Stimulated activated CD8-positive, alpha-beta memory T cell treated with anti-CD3 and anti-CD28 coated beads, Interleukin-4, amount 100 ng/mL, for 1 hour (primary cell): ENCODE results near the gene PPP6C.
"Not testable (repeated sequence)": the region's sequence is repeated elsewhere in the genome, so short reads cannot be mapped to it uniquely, and the experiment has no call there.

Source experiments
- DNase-seq, 2 donors: peaks; one replicate each; pipeline ENCODE4 v3.0.0-alpha.2; 2020; ENCODE audit warnings: low read depth in 2 of 2, low spot score in 1 of 2

The PPP6C gene

DNA sequence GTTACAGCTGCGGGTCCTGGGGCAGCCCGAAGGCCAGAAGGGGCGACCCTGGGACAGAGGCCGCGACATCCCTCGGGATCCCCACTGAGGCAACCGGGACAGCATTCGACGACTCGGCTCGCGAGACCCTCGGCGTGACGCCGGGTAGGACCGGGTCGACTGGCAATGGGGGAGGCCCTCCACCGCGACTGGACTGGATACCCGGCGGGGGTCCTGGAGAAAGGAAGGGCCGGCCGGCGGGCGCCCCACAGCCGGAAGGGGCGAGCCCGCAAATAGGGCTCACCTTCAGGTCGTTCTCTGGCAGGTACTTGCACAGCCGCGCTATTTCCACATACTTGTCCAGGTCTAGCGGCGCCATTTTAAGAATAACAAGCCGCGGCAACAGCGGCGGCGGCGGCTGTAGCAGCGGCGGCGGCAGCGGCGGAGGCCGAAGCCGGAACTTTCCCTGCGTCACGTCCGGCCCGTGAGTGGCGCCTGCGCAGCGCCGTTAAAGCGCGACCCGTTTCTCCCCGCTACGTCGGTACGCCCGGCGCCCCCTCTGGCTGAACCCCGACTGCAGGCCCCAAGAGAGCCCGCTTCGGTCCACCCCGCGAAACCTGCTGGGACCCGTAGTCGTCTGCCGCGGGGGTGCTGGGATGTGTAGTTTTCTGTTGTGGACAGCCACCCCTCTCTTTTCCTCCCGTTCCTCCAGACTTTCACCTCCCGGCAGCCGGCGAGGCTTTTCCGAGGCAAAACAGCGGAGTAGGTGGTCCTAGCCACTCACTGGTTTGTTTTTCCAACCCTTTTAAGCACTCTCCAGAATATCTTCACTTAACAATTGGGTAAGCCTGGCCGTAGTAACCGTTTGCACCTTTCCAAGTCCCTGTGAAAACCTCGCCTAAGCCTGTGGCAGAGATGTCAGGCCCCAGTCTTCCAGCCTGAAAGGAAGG lies at the start of gene PPP6C:
PPP6C (minus strand) TSS at position 443 of the 929 bp plus-strand sequence; CDS start at position 358, 85 bp downstream.
- DNase-seq: peak; percentile 92 to 96

DNA sequence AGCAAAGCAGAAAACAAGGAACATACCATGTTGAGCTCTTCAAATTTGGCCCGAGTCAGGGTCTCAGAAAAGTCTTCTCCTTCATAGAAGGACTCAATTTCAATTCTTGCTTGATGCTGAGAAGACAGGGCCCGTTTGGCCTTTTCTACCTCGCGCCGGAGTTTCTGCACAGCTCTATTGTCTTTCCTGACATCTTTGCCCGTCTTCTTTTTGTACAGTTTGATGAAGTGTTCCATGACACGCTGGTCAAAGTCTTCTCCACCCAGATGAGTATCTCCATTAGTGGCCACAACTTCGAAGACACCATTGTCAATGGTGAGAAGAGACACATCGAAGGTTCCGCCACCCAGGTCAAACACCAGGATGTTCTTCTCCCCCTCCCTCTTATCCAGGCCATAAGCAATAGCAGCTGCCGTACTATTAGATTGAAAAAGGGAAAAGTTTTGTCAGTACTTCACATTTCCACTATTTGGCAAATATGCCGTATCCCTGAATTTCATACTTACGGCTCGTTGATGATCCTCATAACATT lies 49.4 kb upstream of the PPP6C start:
- no peak for DNase-seq

DNA sequence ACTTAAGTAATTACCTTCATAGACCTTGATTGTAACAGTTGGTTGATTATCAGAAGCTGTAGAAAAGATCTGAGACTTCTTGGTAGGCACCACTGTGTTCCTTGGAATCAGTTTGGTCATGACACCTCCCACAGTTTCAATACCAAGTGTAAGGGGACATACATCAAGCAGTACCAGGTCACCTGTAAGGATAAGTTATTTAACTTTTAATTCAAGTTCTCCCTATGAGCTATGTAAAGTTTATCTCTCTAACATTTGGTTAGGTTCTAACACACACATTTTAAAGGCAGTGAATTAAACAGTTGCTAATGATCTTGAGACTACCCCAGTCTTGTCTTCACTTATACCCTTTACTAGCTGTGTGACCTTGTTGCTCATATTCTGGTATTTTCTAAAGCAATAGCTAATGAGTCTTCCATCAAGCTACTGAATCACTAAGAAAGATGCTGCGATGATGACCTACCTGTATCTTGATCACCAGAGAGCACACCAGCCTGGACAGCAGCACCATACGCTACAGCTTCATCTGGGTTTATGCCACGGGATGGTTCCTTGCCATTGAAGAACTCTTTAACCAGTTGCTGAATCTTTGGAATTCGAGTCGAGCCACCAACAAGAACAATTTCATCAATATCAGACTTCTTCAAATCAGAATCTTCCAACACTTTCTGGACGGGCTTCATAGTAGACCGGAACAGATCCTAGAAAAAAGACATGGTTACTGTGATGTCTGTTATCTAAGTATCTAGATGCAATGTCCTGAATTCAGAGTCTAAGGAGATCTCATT lies 48.7 kb upstream of the PPP6C start:
- no peak for DNase-seq

DNA sequence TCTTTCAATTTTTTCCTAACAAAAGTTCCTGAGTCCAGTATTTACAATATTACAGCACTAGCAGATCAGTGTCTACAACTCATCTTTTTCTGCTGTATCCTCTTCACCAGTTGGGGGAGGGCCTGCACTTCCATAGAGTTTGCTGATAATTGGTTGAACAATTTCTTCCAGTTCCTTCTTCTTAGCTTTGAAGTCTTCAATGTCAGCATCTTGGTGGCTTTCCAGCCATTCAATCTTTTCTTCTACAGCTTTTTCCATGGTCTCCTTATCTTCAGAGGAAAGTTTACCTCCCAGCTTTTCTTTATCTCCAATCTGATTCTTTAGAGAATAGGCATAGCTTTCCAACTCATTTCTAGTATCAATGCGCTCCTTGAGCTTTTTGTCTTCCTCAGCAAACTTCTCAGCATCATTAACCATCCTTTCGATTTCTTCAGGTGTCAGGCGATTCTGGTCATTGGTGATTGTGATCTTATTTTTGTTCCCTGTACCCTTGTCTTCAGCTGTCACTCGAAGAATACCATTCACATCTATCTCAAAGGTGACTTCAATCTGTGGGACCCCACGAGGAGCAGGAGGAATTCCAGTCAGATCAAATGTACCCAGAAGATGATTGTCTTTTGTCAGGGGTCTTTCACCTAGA lies 47.0 kb upstream of the PPP6C start:
- not testable (repeated sequence) for DNase-seq

DNA sequence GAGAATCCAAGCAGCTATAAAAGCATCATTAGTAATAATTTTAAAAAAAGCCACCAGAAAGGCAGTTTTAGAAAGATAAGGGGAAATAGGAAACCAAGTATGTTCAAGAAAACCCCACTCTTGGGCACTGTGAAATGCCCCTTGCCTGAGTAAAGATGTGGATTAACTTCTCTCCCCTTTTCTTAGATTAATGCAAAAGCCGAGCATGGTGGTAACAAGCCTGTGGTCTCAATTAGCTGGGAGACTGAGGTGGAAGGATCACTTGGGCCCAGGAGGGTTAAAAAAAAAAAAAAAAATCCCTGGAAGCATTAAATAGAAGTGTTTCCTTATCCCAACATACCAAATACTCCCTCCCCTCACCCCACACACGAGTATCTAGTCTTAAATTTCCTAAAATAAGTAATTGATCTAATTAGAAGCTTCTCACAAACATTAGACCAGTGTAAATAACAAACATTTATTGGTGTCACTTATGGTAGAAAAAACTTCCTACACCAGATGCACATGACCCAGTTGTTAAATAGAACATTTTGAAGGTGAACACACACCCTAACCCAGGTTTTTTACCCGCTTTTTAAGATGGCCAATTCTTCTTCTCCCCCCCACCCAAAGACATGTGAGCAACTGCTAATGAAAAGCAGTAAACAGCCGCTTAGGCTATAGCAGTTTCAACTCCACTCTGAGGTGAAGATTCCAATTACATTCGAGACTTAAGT lies 46.4 kb upstream of the PPP6C start:
- no peak for DNase-seq

DNA sequence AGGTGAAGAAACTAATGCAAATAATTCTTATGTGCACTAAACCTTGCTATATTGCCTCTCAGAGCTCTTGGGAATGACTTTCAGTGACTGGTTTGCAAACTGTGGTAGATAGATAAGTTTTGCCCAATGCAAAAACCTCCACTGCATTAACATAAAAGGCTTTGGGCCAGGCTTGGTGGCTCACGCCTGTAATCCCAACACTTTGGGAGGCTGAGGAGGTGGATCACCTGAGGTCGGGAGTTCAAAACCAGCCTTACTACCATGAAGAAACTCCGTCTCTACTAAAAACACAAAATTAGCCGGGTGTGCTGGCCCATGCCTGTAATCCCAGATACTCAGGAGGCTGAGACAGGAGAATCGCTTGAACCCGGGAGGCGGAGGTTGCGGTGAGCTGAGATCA lies 44.5 kb upstream of the PPP6C start:
- not testable (repeated sequence) for DNase-seq

DNA sequence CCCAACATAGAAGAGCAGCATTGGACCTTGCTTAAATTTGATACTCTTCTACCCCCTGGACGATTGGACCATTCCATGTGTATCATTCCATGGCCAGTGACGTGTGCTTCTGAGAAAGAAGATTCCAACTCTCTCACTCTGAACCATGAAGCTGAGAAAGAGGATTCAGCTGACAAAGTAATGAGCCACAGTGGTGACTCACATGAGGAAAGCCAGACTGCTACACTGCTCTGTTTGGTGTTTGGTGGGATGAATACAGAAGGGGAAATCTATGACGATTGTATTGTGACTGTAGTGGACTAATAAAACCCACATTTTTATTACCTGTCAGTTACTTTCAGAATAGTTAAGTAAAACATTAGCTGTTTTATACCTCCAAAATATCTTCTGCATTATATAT lies 44.1 kb upstream of the PPP6C start:
- DNase-seq: no peak

DNA sequence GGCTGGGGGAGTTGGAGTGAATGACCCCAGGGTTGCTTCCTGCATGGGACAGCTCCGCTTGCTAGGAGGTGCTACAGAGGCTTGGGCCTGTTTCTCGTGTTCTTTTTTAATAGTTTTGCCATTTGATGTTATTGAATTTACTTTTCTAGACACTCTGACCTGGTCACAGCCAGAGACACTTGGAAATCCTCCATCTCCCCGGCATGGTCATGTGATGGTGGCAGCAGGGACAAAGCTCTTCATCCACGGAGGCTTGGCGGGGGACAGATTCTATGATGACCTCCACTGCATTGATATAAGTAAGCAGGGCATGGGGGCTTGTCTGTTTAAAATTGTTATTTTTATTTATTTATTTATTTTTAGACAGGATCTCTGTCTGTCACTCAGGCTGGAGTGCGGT lies 38.2 kb upstream of the PPP6C start:
- no peak for DNase-seq

DNA sequence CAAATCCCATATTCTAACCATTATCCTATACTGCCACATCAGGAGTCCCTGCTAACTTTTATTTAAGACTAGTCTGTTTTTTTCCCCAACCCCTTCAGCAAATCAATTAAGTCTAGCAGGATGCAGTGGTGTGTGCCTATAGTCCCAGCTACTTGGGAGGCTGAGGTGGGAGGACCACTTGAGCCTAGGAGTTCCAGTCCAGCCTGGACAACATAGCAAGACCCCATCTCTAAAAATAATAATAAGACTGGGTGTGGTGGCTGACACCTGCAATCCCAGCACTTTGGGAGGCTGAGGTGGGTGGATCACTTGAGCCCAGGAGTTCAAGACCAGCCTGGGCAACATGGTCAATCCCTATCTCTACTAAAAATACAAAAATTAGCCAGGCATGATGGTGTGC lies 35.3 kb upstream of the PPP6C start:
- DNase-seq: not testable (repeated sequence)

DNA sequence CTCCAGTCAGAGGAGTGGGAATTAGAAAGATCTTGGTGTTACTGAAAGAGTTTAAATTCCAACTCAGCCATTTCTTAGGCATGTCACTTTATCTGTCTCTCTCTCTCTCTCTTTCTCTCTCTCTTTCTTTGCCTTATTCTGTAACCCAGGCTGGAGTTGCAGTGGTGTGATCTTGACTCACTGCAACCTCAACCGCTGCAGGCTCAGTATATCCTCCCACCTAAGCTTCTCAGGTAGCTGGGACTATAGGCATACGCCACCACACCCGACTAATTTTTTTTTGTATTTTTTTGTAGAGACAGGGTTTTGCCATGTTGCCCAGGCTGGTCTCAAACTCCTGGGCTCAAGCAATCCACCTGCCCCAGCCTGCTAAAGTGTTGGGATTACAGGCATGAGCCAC lies 29.0 kb upstream of the PPP6C start:
- DNase-seq: no peak

DNA sequence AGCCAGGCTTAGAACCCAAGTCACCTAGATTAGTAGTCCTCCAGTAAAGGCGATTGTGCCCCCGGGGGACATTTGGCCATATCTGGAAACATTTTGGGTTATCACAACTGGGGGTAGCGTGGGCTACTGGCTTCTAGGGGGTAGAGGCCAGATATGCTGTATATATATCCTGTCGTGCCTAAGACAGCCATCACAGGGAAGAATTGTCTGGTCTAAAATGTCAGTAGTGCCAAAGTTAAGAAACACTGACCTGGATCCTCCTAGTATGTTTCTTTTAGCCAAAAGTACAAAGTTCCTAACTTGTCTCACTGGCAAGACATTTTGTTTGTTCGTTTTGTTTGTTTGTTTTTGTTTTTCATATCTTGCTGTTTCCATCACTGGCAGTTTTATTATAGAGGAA lies 24.6 kb upstream of the PPP6C start:
- DNase-seq: no peak

DNA sequence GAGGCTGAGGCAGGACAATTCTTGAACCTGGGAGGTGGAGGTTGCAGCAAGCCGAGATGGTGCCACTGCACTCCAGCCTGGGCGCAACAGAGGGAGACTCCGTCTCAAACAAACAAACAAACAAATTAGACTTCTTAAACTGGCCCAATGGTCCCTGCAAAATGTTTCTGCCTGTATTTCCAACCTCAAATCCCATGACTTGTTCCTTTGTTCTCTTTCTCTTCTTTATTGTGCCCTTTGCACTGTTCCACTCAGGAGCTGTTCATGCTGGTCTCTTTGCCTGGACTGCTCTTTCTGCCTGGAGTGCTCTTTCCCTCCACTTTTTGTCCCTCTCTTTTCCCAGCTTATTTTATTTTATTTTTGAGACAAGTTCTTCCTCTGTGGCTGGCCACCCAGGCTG lies 14.9 kb upstream of the PPP6C start:
- DNase-seq: no peak

DNA sequence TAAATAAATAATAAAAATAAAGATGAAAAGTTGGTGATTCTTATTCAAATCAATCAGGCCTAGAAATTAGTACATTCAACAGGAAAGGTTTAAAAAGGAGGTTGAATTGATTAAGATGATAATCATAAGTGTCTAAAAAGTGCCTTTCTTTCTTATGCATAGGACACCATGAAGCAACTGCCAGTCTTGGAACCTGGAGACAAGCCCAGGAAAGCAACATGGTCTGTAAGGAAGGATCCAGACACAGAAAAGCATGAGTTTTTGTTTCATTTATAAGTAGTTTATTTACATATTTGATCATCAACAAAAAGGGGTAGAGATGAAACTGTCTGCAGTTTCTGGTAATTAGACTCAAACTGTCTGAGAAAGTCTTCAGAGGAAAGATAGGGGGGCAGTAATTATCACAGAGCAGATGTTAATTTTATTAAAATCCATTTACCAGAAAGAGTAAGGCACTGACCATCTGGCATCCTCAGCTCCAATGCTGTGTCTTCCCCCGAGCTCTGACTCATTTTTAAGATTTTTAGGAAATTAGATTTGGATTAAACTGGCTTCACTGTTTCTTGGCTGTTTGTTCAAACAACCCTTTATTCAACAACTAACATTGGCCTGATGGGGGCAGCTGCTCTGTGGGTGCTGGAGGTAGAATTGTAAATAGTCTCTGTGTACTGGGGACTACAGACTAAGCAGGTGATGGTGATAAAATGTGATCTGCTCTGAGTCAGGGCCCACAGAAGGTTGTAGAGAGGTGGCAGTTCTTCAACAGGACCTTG lies 13.4 kb upstream of the PPP6C start:
- no peak for DNase-seq

DNA sequence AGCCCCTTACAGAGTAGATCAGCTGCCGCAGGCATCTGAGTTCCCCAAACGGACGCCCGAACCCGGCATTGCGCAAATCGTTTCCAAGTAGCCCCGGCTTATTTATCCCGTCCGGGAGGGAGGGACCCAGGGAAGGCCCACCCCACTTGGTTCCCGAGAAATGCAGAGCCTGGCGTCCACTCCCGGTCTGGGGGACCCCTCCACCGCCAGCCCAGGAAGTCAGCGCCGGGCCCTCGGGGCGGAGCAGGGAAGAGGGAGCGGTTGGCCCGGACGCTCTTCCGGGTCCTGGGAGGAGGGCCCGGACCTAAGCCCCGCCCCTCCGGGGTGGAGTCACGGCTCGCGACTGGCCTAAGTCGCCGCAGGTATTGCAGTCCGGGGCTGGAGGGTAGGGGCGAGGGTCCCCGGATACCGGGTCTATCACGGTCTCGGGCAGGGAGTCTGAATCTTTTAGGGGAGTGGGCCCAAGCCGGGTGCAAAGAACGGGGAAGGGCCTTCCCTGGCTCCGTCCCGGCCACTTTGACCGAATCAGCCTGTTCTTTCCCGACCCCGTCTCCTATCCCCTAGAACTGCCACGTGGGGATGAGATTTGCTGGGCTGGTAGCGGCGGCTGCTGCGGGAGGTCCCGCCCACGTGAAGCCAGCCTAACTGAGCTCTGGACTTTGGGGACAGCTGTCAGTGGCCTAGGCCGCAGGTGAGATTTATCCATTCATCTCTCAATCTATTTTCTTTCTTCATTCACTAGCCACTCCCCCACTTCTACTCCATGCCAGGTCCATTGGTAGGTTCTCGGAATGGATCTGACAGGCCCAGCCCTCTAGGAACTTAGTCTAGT lies 10.8 kb upstream of the PPP6C start, which contains the start of gene RABEPK:
RABEPK (plus strand) TSS at position 327 of the 832 bp plus-strand sequence. CDS start 2,472 bp downstream, outside the sequence.
- DNase-seq: peak; percentile 64 to 74

DNA sequence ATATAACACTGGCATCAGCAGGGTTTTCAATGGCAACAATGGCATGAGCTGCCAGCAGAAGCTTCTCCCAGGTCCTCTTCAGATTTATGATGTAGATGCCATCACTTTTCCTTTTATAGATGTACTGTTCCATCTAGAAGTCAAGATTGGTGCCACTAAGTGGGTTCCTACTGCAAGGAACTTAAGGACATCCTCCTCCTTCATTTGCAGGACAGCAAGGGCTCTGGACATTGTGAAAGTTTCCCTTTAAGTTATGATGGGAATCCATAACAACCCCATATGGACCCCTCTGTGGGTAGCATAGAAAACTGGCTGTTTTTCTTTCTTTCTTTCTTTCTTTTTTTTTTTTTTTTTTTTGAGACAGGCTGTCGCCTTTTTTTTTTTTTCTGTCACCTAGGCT lies 6.0 kb upstream of the PPP6C start:
- DNase-seq: not testable (repeated sequence)

DNA sequence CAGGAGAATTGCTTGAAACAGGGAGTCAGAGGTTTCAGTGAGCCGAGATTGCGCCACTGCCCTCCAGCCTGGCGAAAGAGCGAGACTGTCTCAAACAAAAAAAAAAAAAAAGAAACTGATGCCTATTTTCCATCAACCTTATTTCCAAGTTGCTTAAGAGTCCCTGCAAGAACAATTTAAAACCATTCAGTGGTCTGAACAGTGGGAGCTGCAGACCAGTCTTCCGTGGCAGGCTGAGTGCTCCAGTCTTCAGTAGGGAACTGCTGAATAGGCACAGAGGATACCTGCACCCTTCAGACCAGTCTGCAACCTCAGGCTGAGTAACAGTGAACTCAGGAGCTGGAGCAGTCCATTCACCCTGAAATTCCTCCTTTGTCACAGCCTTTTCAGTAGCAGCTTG lies 4.9 kb upstream of the PPP6C start:
- not testable (repeated sequence) for DNase-seq

DNA sequence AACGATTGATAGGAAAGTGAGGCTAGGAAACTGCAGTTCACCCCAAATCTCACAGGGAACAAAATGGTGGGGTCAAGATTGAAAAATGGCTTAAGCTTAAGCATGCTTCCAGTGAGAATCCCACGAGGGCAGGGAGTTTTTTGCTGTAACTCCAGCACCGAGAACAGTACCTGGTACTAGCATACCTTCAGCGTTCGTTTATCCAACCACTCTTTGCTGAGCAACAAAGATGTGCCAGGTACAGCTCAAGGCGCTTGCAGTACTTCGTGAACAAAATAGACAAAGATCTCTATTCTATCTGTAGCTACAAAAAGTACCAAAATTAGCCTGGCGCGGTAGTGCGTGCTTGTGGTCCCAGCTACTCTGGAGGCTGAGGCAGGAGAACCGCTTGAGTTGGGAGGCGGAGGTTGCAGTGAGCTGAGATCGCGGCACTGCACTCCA lies 778 bp upstream of the PPP6C start:
- DNase-seq: no peak

DNA sequence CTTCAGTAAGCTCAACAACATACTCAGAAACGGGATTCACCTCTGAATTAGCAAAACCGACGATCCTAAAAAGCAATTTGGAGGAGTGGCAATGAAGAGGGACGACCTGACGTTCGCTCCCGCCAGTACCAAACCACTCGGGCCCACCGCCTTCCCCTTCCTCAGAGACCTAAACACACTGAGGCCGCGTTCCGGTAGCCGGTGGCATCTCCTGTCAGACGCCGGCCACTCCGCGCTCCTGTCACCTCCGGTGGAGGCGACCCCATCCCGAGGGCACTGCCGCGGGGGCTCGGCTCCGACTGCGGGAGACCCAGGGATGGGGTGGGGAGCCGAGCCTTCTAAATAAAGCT lies 617 bp downstream of the PPP6C start:
- peak in 1 of 2 donors; percentile 8 for DNase-seq

DNA sequence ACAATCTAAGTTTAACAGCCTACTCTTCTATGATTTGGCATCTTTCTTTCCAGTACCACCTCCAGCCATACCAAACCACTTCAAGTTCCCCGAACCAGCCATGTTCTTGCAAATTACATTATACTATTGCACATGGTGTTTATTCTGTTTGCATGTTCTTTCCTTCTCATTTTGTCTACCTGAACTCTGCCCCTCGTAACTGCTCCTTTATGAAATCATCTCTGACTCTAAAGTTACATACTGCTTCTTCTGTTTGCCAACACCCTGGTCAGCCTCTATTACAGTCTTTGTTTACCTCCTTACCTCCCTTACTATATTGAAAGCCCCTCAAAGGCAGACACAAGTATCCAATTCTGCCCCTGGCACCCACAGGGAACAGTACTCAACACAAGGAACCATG lies 6.0 kb downstream of the PPP6C start:
- no peak for DNase-seq
